Activated CD8-positive, alpha-beta memory T cell treated with anti-CD3 and anti-CD28 coated beads for 1 hour (primary cell): ENCODE data around the gene XCL1.
"Not testable (repeated sequence)": the region's sequence is repeated elsewhere in the genome, so short reads cannot be mapped to it uniquely, and the experiment has no call there.

Source experiments
- DNase-seq, 2 donors: peaks; one replicate each; pipeline ENCODE4 v3.0.0-alpha.2; 2020; ENCODE audit warnings: low read depth in 1 of 2; ENCODE audit errors: extremely low read depth in 1 of 2

XCL1 gene

GRCh38 chr1:168567007-168567406, 9.4 kb upstream of the XCL1 start:
- no peak for DNase-seq

GRCh38 chr1:168567568-168567967, 8.8 kb upstream of the XCL1 start:
- DNase-seq = no peak

GRCh38 chr1:168568346-168568745, 8.1 kb upstream of the XCL1 start:
- no peak for DNase-seq

GRCh38 chr1:168570652-168571051, 5.8 kb upstream of the XCL1 start:
- no peak for DNase-seq

GRCh38 chr1:168572633-168573032, 3.8 kb upstream of the XCL1 start:
- no peak for DNase-seq

- DNase-seq = not testable (repeated sequence)
Observed at GRCh38 chr1:168574234-168574633, 2.2 kb upstream of the XCL1 start.

- DNase-seq = not testable (repeated sequence)
Observed at GRCh38 chr1:168578531-168579185, 2.3 kb downstream of the XCL1 start.

GRCh38 chr1:168580290-168580689, 3.9 kb downstream of the XCL1 start:
- DNase-seq = not testable (repeated sequence)

- DNase-seq = not testable (repeated sequence)
Observed at GRCh38 chr1:168580991-168581390, 4.6 kb downstream of the XCL1 start.

- no peak for DNase-seq
Observed at GRCh38 chr1:168581817-168582572, 5.6 kb downstream of the XCL1 start.

- no peak for DNase-seq
Observed at GRCh38 chr1:168582688-168583336, 6.4 kb downstream of the XCL1 start.

GRCh38 chr1:168583571-168583970, 7.2 kb downstream of the XCL1 start:
- no peak for DNase-seq

- no peak for DNase-seq
Observed at GRCh38 chr1:168585191-168585590, 8.8 kb downstream of the XCL1 start.

- no peak for DNase-seq
Observed at GRCh38 chr1:168585937-168586336, 9.5 kb downstream of the XCL1 start.

GRCh38 chr1:168589167-168589566, 12.8 kb downstream of the XCL1 start:
- DNase-seq = no peak

- no peak for DNase-seq
Observed at GRCh38 chr1:168591066-168591465, 14.7 kb downstream of the XCL1 start.

- no peak for DNase-seq
Observed at GRCh38 chr1:168591641-168592250, 15.3 kb downstream of the XCL1 start.

GRCh38 chr1:168595403-168595802, 19.0 kb downstream of the XCL1 start:
- not testable (repeated sequence) for DNase-seq

GRCh38 chr1:168598125-168598524, 21.7 kb downstream of the XCL1 start:
- no peak for DNase-seq

GRCh38 chr1:168598892-168599291, 22.5 kb downstream of the XCL1 start:
- DNase-seq = no peak

- DNase-seq = no peak
Observed at GRCh38 chr1:168599641-168600040, 23.2 kb downstream of the XCL1 start.
